Inferior parietal cortex (tissue), 1 donor: Measurements from ENCODE around the gene GOLGA6L7.
"Not testable (repeated sequence)": the region's sequence is repeated elsewhere in the genome, so short reads cannot be mapped to it uniquely, and the experiment has no call there.

Source experiments
- DNase-seq: peaks from one replicate; pipeline ENCODE4 v3.0.0-alpha.2; 2016; ENCODE audit errors: extremely low spot score

GOLGA6L7 gene

DNA sequence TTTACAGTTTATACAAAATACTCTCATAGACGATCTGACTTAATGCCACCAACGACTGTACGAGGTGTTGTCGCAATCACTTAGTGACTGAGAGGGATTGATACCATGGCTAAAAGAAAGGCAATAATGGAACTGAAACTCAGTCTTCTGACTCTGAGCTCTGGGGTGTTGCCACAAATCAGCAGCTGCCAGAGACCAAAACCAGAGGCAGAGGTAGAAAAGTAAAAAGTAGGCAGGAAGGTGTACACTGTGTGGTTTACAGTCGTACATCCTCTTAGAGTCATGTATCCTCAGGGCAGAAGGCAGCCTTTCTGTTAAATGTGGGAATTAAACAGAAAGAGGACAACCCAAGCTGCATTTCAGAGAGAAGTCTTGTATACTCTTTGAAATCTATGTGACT is 1.2 kb downstream of the GOLGA6L7 start:
- not testable (repeated sequence) for DNase-seq

DNA sequence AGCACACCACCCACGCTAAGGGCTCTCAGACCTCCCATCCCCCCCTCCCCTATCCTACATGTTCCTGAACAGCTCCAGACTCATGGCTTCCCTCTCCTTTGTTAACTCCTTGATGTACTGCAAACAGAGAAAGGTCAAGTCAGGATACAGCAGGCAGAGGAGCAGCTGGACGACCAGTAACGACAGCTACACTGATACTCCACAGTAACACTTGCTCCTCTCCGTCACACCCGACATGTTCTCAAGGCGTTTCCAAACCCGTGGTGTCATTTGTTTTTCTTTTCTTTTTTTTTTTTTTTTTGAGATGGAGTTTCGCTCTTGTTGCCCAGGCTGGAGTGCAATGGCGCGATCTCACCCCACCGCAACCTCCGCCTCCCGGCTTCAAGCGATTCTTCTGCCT is 4.3 kb downstream of the GOLGA6L7 start:
- not testable (repeated sequence) for DNase-seq

DNA sequence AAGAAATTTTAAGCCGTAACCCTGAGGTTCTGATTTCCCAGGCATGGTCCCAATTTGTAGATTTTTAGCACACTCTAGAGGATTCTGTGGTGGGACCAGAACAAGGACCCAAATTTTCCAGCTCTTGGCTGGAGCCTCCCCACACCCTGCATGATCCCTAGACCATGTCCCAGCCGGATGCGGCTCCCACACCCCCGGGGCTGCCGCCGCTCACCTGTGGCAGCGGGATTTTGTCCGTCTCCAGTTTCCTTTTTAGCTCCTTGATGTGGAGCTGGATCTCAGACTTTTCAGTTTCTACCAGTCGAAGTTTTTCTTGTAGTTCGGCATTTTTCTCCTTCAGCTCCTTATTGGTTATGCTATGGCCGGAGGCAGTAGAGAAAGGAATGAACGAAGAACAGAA is 4.9 kb downstream of the GOLGA6L7 start:
- DNase-seq: not testable (repeated sequence)

- not testable (repeated sequence) for DNase-seq
Measured at GRCh38 chr15:28842210-28842609, 6.2 kb downstream of the GOLGA6L7 start.

DNA sequence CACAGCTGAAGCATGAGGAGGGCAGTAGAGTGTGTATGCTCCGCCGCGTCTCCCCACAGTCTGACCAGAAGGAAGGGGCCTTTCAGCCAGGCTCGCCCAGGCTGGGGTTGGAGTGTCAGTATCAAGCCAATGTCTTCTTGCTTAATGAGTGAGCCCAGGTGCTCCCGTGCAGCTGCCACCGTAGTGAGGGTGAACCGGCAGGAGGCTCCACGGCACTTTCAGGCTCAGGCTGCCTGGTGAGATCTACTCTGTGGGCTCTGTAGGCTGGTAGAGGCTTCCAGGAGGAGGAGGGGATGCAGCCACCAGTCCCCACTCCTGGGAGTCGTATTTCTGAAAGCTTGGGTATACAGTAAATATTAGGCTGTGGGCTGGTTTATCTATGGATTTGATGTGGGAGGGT is 8.2 kb downstream of the GOLGA6L7 start:
- not testable (repeated sequence) for DNase-seq

GRCh38 chr15:28834957-28835585 is 13.4 kb downstream of the GOLGA6L7 start:
- not testable (repeated sequence) for DNase-seq

GRCh38 chr15:28831897-28832587 is 16.4 kb downstream of the GOLGA6L7 start:
- peak; percentile 87 for DNase-seq

DNA sequence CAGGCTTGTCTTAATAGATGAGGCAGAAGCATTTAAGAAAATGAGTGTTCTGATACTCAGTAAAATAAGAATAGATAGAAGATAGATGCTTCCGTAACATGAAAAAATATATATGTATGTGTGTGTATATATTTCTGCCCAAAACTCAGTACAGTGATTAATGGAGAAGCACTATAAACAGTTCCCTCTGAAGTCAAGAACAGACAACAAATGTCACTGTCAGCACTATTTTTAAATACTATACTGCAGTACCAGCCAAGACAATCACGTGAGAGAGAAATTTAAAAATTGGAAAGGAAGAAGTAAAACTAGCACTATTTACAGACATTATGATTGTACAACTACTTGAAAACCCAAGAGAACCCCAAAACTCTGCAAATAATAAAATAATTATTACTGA is 27.0 kb downstream of the GOLGA6L7 start:
- not testable (repeated sequence) for DNase-seq

GRCh38 chr15:28819930-28820295 is 28.5 kb downstream of the GOLGA6L7 start:
- DNase-seq: not testable (repeated sequence)

DNA sequence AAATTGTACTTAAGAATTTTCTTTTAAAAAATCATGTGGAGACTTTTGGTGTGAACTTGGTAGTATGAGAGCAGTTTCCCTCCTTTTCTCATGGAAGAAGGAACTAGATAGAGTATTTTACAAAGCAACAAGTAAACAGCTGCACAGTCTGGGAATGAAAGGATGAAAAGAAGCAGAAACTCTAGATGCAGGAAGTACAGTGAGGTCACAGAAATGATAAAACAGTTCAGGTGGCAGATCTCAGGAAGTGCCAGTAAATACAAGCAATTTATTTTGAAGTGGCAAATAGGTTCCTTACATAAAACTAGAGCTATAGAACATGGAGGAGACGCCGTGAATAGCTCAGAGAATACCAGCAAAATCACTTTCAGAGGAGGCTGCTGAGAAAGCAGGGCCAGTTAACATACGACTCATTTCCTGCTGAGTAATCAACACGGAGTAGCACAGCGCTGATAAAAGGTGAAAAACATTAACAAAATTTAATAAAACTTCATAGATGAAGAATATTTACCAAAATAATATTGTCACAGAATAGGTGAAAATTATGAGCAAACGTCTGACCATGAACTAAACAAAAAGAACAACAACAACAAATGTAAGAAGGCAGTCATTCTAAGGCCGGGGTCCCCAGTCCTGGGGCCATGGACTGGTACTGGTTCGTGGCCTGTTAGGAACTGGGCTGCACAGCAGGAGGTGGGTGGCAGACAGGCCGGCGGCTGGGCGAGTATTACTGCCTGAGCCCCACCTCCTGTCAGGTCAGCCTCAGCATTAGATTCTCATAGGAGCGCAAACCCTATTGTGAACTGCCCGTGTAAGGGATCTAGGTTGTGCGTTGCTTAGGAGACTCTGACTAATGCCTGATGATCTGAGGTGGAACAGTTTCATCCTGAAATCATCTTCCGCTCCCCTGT is 29.2 kb downstream of the GOLGA6L7 start:
- DNase-seq: not testable (repeated sequence)

DNA sequence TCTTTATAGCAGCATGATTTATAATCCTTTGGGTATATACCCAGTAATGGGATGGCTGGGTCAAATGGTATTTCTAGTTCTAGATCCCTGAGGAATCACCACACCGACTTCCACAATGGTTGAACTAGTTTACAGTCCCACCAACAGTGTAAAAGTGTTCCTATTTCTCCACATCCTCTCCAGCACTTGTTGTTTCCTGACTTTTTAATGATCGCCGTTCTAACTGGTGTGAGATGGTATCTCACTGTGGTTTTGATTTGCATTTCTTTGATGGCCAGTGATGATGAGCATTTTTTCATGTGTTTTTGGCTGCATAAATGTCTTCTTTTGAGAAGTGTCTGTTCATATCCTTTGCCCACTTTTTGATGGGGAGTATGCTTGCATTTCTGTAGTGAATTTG is 30.3 kb downstream of the GOLGA6L7 start:
- DNase-seq: not testable (repeated sequence)

DNA sequence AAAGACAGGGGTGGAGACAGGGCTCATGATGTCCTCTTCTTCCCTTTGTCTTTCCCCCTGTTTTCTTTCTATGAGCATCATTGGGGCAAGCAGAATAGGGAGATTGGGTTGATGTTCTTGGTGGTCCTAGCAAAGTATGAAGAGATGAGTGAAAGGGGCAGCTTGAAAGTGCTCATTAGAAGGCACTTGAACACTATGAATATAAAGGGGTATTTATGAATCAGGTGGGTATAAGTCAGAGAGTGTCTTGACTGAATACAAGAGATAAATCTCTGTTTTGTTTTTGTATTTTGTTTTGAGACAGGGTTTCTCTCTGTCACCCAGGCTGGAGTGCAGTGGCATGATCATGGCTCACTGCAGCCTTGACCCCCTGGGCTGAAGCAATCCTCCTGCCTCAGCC is 34.4 kb downstream of the GOLGA6L7 start:
- DNase-seq: not testable (repeated sequence)

GRCh38 chr15:28813392-28813791 is 35.1 kb downstream of the GOLGA6L7 start:
- DNase-seq: not testable (repeated sequence)

GRCh38 chr15:28811852-28812550 is 36.4 kb downstream of the GOLGA6L7 start:
- DNase-seq: not testable (repeated sequence)

GRCh38 chr15:28810444-28810843 is 38.0 kb downstream of the GOLGA6L7 start:
- not testable (repeated sequence) for DNase-seq

DNA sequence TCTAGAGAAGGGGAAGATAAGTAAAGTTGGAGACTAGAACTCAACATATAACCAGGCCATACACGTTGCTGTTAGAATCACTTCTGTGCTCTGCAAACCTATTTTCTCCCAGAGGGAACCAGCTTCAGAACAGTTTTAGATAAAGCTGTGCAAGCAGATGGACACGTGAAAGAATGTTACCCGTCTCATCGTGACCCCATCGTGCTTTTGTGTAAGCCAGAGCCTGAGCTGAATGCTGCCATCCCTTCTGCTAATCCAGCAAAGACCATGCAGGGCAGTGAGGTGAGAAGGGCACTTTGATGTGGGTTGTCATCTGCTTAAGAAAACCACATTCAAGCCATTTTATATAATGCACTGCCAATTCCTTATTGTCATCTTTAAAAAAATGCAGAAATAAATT is 40.3 kb downstream of the GOLGA6L7 start:
- DNase-seq: not testable (repeated sequence)

- not testable (repeated sequence) for DNase-seq
Measured at GRCh38 chr15:28800366-28800765, 48.1 kb downstream of the GOLGA6L7 start.

- DNase-seq: not testable (repeated sequence)
Measured at GRCh38 chr15:28798234-28798633, 50.2 kb downstream of the GOLGA6L7 start.

GRCh38 chr15:28794231-28794630 is 54.2 kb downstream of the GOLGA6L7 start:
- DNase-seq: not testable (repeated sequence)
